ENCODE measurements around the gene TBCD.

- TF ChIP-seq POLR2AphosphoS5 (IDR thresholded peaks at IDR 0.05; ENCODE audit: borderline replicate concordance, low read depth, low read length) (no peak), FOXP2 (optimal IDR thresholded peaks at IDR 0.05; ENCODE audit: control extremely low read depth, extremely low read length, insufficient read depth) (no peak)
Observed at GRCh38 chr17:82879241-82879640, 127.4 kb downstream of the TBCD start.
